Measurements from ENCODE around the gene PTPRM. TPM values are rescaled to one million over a fixed set of nuclear protein-coding genes. Genes with fewer than 3 reads are reported as not detected.
A peak's percentile ranks its signal among the peaks of the same experiment; 100 is the strongest.

The PTPRM gene
- total and polyA plus RNA-seq, 2 experiments from 2014 or later = 1.6 to 5.3 TPM

DNA sequence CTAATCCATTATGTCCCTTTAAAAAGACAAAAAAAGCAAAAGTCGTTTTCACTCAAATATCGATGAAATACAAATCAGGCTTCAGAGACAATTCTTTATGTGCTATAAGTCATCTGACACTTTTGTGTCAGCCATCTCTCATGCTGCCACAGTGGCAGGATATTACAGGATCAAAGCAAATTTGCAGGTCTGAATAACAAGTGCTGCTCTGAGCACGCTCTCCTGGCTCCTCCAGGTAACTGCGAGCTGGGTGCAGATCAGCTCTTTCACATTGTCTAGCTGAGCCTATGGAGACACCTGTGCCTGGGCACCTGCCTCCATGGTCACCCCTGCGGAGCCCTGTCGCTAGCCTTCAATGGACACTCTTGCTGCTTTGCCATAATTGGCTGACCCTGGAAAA is 792.0 kb downstream of the PTPRM start:
- no peak overlapping the region for H3K27ac Mint-ChIP-seq
- peaks cover 31% of the 10 kb centered on the region for H3K4me1 Mint-ChIP-seq
- peaks cover 5% of the 10 kb centered on the region for H3K27me3 Mint-ChIP-seq (ENCODE audit: insufficient read depth, low read depth, poor library complexity)
- no peaks in the 10 kb centered on the region for H3K27me3 ChIP-seq (ENCODE audit: insufficient read depth)
- no peaks in the 10 kb centered on the region for H3K79me2 ChIP-seq (replicated peaks; ENCODE audit: insufficient read depth)
- no peak overlapping the region for H2AFZ ChIP-seq
- no peaks in the 10 kb centered on the region for H3K9me2 ChIP-seq (ENCODE audit: insufficient read depth)
- no peak overlapping the region for H3K4me3 Mint-ChIP-seq
- no peaks in the 10 kb centered on the region for H4K20me1 ChIP-seq (replicated peaks; ENCODE audit: insufficient read depth)
- H3F3A ChIP-seq (replicated peaks; ENCODE audit: low read depth) = no peaks in the 10 kb centered on the region
- TF ChIP-seq ZNF114 (CRISPR knock-in tag; IDR thresholded peaks at IDR 0.05) = no peak
- TF ChIP-seq STAT1 (IDR thresholded peaks at IDR 0.05; ENCODE audit: unreplicated experiment) = no peak
- TF ChIP-seq ETS1 (IDR thresholded peaks at IDR 0.05) = no peak
- TF ChIP-seq, protein P1, sequence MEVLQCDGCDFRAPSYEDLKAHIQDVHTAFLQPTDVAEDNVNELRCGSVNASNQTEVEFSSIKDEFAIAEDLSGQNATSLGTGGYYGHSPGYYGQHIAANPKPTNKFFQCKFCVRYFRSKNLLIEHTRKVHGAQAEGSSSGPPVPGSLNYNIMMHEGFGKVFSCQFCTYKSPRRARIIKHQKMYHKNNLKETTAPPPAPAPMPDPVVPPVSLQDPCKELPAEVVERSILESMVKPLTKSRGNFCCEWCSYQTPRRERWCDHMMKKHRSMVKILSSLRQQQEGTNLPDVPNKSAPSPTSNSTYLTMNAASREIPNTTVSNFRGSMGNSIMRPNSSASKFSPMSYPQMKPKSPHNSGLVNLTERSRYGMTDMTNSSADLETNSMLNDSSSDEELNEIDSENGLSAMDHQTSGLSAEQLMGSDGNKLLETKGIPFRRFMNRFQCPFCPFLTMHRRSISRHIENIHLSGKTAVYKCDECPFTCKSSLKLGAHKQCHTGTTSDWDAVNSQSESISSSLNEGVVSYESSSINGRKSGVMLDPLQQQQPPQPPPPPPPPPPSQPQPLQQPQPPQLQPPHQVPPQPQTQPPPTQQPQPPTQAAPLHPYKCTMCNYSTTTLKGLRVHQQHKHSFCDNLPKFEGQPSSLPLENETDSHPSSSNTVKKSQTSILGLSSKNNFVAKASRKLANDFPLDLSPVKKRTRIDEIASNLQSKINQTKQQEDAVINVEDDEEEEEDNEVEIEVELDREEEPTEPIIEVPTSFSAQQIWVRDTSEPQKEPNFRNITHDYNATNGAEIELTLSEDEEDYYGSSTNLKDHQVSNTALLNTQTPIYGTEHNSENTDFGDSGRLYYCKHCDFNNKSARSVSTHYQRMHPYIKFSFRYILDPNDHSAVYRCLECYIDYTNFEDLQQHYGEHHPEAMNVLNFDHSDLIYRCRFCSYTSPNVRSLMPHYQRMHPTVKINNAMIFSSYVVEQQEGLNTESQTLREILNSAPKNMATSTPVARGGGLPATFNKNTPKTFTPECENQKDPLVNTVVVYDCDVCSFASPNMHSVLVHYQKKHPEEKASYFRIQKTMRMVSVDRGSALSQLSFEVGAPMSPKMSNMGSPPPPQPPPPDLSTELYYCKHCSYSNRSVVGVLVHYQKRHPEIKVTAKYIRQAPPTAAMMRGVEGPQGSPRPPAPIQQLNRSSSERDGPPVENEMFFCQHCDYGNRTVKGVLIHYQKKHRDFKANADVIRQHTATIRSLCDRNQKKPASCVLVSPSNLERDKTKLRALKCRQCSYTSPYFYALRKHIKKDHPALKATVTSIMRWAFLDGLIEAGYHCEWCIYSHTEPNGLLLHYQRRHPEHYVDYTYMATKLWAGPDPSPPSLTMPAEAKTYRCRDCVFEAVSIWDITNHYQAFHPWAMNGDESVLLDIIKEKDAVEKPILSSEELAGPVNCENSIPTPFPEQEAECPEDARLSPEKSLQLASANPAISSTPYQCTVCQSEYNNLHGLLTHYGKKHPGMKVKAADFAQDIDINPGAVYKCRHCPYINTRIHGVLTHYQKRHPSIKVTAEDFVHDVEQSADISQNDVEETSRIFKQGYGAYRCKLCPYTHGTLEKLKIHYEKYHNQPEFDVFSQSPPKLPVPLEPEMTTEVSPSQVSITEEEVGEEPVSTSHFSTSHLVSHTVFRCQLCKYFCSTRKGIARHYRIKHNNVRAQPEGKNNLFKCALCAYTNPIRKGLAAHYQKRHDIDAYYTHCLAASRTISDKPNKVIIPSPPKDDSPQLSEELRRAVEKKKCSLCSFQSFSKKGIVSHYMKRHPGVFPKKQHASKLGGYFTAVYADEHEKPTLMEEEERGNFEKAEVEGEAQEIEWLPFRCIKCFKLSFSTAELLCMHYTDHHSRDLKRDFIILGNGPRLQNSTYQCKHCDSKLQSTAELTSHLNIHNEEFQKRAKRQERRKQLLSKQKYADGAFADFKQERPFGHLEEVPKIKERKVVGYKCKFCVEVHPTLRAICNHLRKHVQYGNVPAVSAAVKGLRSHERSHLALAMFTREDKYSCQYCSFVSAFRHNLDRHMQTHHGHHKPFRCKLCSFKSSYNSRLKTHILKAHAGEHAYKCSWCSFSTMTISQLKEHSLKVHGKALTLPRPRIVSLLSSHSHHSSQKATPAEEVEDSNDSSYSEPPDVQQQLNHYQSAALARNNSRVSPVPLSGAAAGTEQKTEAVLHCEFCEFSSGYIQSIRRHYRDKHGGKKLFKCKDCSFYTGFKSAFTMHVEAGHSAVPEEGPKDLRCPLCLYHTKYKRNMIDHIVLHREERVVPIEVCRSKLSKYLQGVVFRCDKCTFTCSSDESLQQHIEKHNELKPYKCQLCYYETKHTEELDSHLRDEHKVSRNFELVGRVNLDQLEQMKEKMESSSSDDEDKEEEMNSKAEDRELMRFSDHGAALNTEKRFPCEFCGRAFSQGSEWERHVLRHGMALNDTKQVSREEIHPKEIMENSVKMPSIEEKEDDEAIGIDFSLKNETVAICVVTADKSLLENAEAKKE (CRISPR knock-in tag; IDR thresholded peaks at IDR 0.05) = no peak
- TF ChIP-seq NANOG (IDR thresholded peaks at IDR 0.05; ENCODE audit: borderline replicate concordance) = no peak
- DNase-seq (ENCODE audit: low spot score) (peak; percentile 23), ATAC-seq (peak; percentile 59)
- no peak overlapping the region for H3K4me3 ChIP-seq
- no peak overlapping the region for H3K27ac ChIP-seq (ENCODE audit: low read depth)
- no peak overlapping the region for H3K4me2 ChIP-seq
- peaks cover 9% of the 10 kb centered on the region; the same call in 1 of the 2 replicates for H3K4me1 ChIP-seq (ENCODE audit: insufficient read depth)
- no peaks in the 10 kb centered on the region for H3K36me3 ChIP-seq (ENCODE audit: insufficient read depth)
- H3K9me3 Mint-ChIP-seq = no peaks in the 10 kb centered on the region
- H3K36me3 Mint-ChIP-seq (ENCODE audit: low read depth) = no peaks in the 10 kb centered on the region

GRCh38 chr18:8359481-8359880 is 792.4 kb downstream of the PTPRM start:
- TF ChIP-seq CTCF (conservative IDR thresholded peaks at IDR 0.05; ENCODE audit: low read depth in 2 of 2) (no peak), ETS1 (IDR thresholded peaks at IDR 0.05) (no peak)
- Mint-ChIP-seq H3K4me1 (peaks cover 29% of the 10 kb centered on the region), H3K4me3 (no peak overlapping the region), H3K36me3 (ENCODE audit: low read depth) (no peaks in the 10 kb centered on the region), H3K9me3 (no peaks in the 10 kb centered on the region), H3K27ac (no peak overlapping the region), H3K27me3 (ENCODE audit: insufficient read depth, low read depth, poor library complexity) (peaks cover 3% of the 10 kb centered on the region)
- Histone ChIP-seq H3K79me2 (replicated peaks; ENCODE audit: insufficient read depth) (no peaks in the 10 kb centered on the region), H3K27me3 (ENCODE audit: insufficient read depth) (no peaks in the 10 kb centered on the region), H4K20me1 (replicated peaks; ENCODE audit: insufficient read depth) (no peaks in the 10 kb centered on the region), H3K9me2 (ENCODE audit: insufficient read depth) (no peaks in the 10 kb centered on the region), H3K27ac (ENCODE audit: low read depth) (no peak overlapping the region), H3K4me2 (no peak overlapping the region), H3F3A (replicated peaks; ENCODE audit: low read depth) (no peaks in the 10 kb centered on the region), H3K4me1 (ENCODE audit: insufficient read depth) (peaks cover 9% of the 10 kb centered on the region; the same call in 1 of the 2 replicates), H3K36me3 (ENCODE audit: insufficient read depth) (no peaks in the 10 kb centered on the region), H2AFZ (no peak overlapping the region; the same call in 1 of the 2 replicates), H3K4me3 (no peak overlapping the region)
- ATAC-seq (no peak), DNase-seq (ENCODE audit: low spot score) (no peak)
